ENCODE measurements around the gene SEPTIN3. TPM values are rescaled to one million over a fixed set of nuclear protein-coding genes. Genes with fewer than 3 reads are reported as not detected.

The SEPTIN3 gene
- polyA plus RNA-seq, 1 donor (not counting 4 experiments of a cell fraction or from before 2014, with no cell fraction given), result 0.07 TPM

GRCh38 chr22:41968601-41969000 is 642 bp upstream of the SEPTIN3 start:
- Histone ChIP-seq H3K4me2 (ENCODE audit: control insufficient read depth, extremely low read depth, insufficient read depth, low read depth, low read length) (no peak overlapping the region), H4K20me1 (ENCODE audit: control insufficient read depth, extremely low read depth, insufficient read depth, low read length) (no peaks in the 10 kb centered on the region), H3K36me3 (ENCODE audit: control insufficient read depth in 2 of 2, extremely low read depth in 1 of 2, insufficient read depth in 2 of 2, low read length in 2 of 2) (no peaks in the 10 kb centered on the region), H2AFZ (ENCODE audit: control insufficient read depth, low read length) (no peak overlapping the region), H3K9me1 (ENCODE audit: control insufficient read depth, extremely low read depth, insufficient read depth, low read length) (no peaks in the 10 kb centered on the region), H3K79me2 (ENCODE audit: control insufficient read depth, insufficient read depth, low read length) (no peaks in the 10 kb centered on the region), H3K4me3 (ENCODE audit: control insufficient read depth in 2 of 3, extremely low read depth in 1 of 3, insufficient read depth in 2 of 3, low read depth in 1 of 3, low read length in 3 of 3) (no peak overlapping the region), H3K9me3 (ENCODE audit: control insufficient read depth, low read depth, low read length) (no peaks in the 10 kb centered on the region), H3K27me3 (ENCODE audit: control insufficient read depth, extremely low read depth, insufficient read depth, low read length) (peaks cover 2% of the 10 kb centered on the region), H3K9ac (ENCODE audit: control insufficient read depth, extremely low read depth, insufficient read depth, low read length) (no peak overlapping the region), H3K27ac (ENCODE audit: control insufficient read depth, insufficient read depth, low read length) (no peak overlapping the region), H3K4me1 (ENCODE audit: control insufficient read depth, extremely low read depth, insufficient read depth, low read length) (peaks cover 4% of the 10 kb centered on the region)
- DNase-seq (ENCODE audit: low read depth, low spot score), result no peak
- dilution Hi-C loops (cut with MboI; ENCODE audit: extremely low pct_ligation_motif_present, low sequenced_read_pairs), result no loop called here
- peak; percentile 41 for FAIRE-seq
- TF ChIP-seq EZH2 (IDR thresholded peaks at IDR 0.05; ENCODE audit: low read length) (no peak), CTCF (optimal IDR thresholded peaks at IDR 0.05 in 1 of 3, IDR thresholded peaks at IDR 0.05 in 1 of 3, conservative IDR thresholded peaks at IDR 0.05 in 1 of 3; ENCODE audit: extremely low read depth in 1 of 3, insufficient read depth in 2 of 3, low read length in 3 of 3) (no peak)

- Histone ChIP-seq H3K27me3 (ENCODE audit: control insufficient read depth, extremely low read depth, insufficient read depth, low read length) (peaks cover 16% of the 10 kb centered on the region), H3K4me1 (ENCODE audit: control insufficient read depth, extremely low read depth, insufficient read depth, low read length) (peaks cover 4% of the 10 kb centered on the region), H3K4me3 (ENCODE audit: control insufficient read depth in 2 of 3, extremely low read depth in 1 of 3, insufficient read depth in 2 of 3, low read depth in 1 of 3, low read length in 3 of 3) (no peak overlapping the region)
Measured at GRCh38 chr22:41970601-41971000, 1.4 kb downstream of the SEPTIN3 start.

More at GRCh38 chr22:41970601-41971000, 1.4 kb downstream of the SEPTIN3 start:
- DNase-seq (ENCODE audit: low read depth, low spot score), result no peak
- Histone ChIP-seq H4K20me1 (ENCODE audit: control insufficient read depth, extremely low read depth, insufficient read depth, low read length) (peaks cover 2% of the 10 kb centered on the region), H2AFZ (ENCODE audit: control insufficient read depth, low read length) (no peak overlapping the region), H3K9me3 (ENCODE audit: control insufficient read depth, low read depth, low read length) (no peaks in the 10 kb centered on the region), H3K4me2 (ENCODE audit: control insufficient read depth, extremely low read depth, insufficient read depth, low read depth, low read length) (no peak overlapping the region), H3K79me2 (ENCODE audit: control insufficient read depth, insufficient read depth, low read length) (no peaks in the 10 kb centered on the region), H3K27ac (ENCODE audit: control insufficient read depth, insufficient read depth, low read length) (no peak overlapping the region), H3K36me3 (ENCODE audit: control insufficient read depth in 2 of 2, extremely low read depth in 1 of 2, insufficient read depth in 2 of 2, low read length in 2 of 2) (no peaks in the 10 kb centered on the region), H3K9ac (ENCODE audit: control insufficient read depth, extremely low read depth, insufficient read depth, low read length) (no peak overlapping the region), H3K9me1 (ENCODE audit: control insufficient read depth, extremely low read depth, insufficient read depth, low read length) (no peaks in the 10 kb centered on the region)
- dilution Hi-C loops (cut with MboI; ENCODE audit: extremely low pct_ligation_motif_present, low sequenced_read_pairs), result no loop called here
- TF ChIP-seq EZH2 (IDR thresholded peaks at IDR 0.05; ENCODE audit: low read length), result no peak
- TF ChIP-seq CTCF (optimal IDR thresholded peaks at IDR 0.05 in 1 of 3, IDR thresholded peaks at IDR 0.05 in 1 of 3, conservative IDR thresholded peaks at IDR 0.05 in 1 of 3; ENCODE audit: extremely low read depth in 1 of 3, insufficient read depth in 2 of 3, low read length in 3 of 3), result no peak
- no peak for FAIRE-seq
